ENCODE measurements around the gene UNC13C. TPM values are rescaled to one million over a fixed set of nuclear protein-coding genes. Genes with fewer than 3 reads are reported as not detected.

The UNC13C gene
- total and polyA plus RNA-seq, 2 donors (not counting 3 experiments of a cell fraction or from before 2014, with no cell fraction given) = not detected

- H3K4me2 ChIP-seq (ENCODE audit: insufficient read depth, low read length) = no peak overlapping the region
- no peaks in the 10 kb centered on the region for H3K79me2 ChIP-seq (ENCODE audit: control insufficient read depth, insufficient read depth, low read length)
- H4K20me1 ChIP-seq (replicated peaks; ENCODE audit: control insufficient read depth, extremely low read depth, insufficient read depth, low read length) = no peaks in the 10 kb centered on the region
- TF ChIP-seq POLR2A (IDR thresholded peaks at IDR 0.05; ENCODE audit: low read depth, low read length) = no peak
- TF ChIP-seq EZH2 (IDR thresholded peaks at IDR 0.05; ENCODE audit: borderline replicate concordance, low read depth, low read length, severe bottlenecking) = no peak
- no peak for TF ChIP-seq FOS (IDR thresholded peaks at IDR 0.05; ENCODE audit: borderline replicate concordance, insufficient read depth, low read length)
- no peak for TF ChIP-seq CTCF (IDR thresholded peaks at IDR 0.05; ENCODE audit: extremely low read depth in 1 of 2, insufficient read depth in 1 of 2, low read depth in 1 of 2, low read length in 2 of 2)
- TF ChIP-seq MAX (IDR thresholded peaks at IDR 0.05; ENCODE audit: insufficient read depth, insufficient read length) = no peak
- TF ChIP-seq GATA2 (IDR thresholded peaks at IDR 0.05; ENCODE audit: insufficient read depth, insufficient read length, low read depth, low read length) = no peak
- H3K27ac ChIP-seq (ENCODE audit: insufficient read depth, low read depth, low read length) = no peak overlapping the region
- dilution Hi-C loops (cut with MboI; ENCODE audit: extremely low pct_ligation_motif_present, low sequenced_read_pairs) = no loop called here
- POLR2A ChIA-PET = no interaction called here
- FAIRE-seq = no peak
- DNase-seq (ENCODE audit: low read depth, low spot score) = no peak
- intact Hi-C loops (cut with micrococcal nuclease) = no loop called here
- H3K4me1 ChIP-seq (ENCODE audit: control insufficient read depth, extremely low read depth, insufficient read depth, low read length) = no peaks in the 10 kb centered on the region
- H3K36me3 ChIP-seq (ENCODE audit: control insufficient read depth in 2 of 2, extremely low read depth in 1 of 2, insufficient read depth in 2 of 2, low read length in 2 of 2) = no peaks in the 10 kb centered on the region
- no peaks in the 10 kb centered on the region for H3K9me1 ChIP-seq (replicated peaks; ENCODE audit: control insufficient read depth, extremely low read depth, insufficient read depth, low read length)
- no peak overlapping the region for H3K9ac ChIP-seq (replicated peaks; ENCODE audit: extremely low read depth, insufficient read depth, low read length)
- no peak overlapping the region for H2AFZ ChIP-seq (ENCODE audit: low read depth, low read length)
- CTCF ChIA-PET = no interaction called here
- H3K4me3 ChIP-seq (replicated peaks in 1 of 3; ENCODE audit: insufficient read depth in 1 of 3, low read depth in 1 of 3, low read length in 3 of 3) = no peak overlapping the region
- no peaks in the 10 kb centered on the region for H3K27me3 ChIP-seq (ENCODE audit: control insufficient read depth in 2 of 2, insufficient read depth in 2 of 2, low read length in 2 of 2)
- BruUV-seq (replicated peaks) = no TSS peak
- no peaks in the 10 kb centered on the region for H3K9me3 ChIP-seq (replicated peaks; ENCODE audit: control insufficient read depth, insufficient read depth, low read length)
Observed at GRCh38 chr15:54091651-54092050, 113.4 kb downstream of the UNC13C start.

GRCh38 chr15:54094661-54095060 is 116.4 kb downstream of the UNC13C start:
- CTCF ChIA-PET = no interaction called here
- dilution Hi-C loops (cut with MboI; ENCODE audit: extremely low pct_ligation_motif_present, low sequenced_read_pairs) = no loop called here

More at GRCh38 chr15:54094661-54095060, 116.4 kb downstream of the UNC13C start:
- Histone ChIP-seq H3K79me2 (ENCODE audit: control insufficient read depth, insufficient read depth, low read length) (no peaks in the 10 kb centered on the region), H3K9me1 (replicated peaks; ENCODE audit: control insufficient read depth, extremely low read depth, insufficient read depth, low read length) (no peaks in the 10 kb centered on the region), H3K4me3 (replicated peaks in 1 of 3; ENCODE audit: insufficient read depth in 1 of 3, low read depth in 1 of 3, low read length in 3 of 3) (no peak overlapping the region), H4K20me1 (replicated peaks; ENCODE audit: control insufficient read depth, extremely low read depth, insufficient read depth, low read length) (no peaks in the 10 kb centered on the region), H2AFZ (ENCODE audit: low read depth, low read length) (no peak overlapping the region), H3K4me1 (ENCODE audit: control insufficient read depth, extremely low read depth, insufficient read depth, low read length) (no peaks in the 10 kb centered on the region), H3K27me3 (ENCODE audit: control insufficient read depth in 2 of 2, insufficient read depth in 2 of 2, low read length in 2 of 2) (no peaks in the 10 kb centered on the region), H3K9me3 (replicated peaks; ENCODE audit: control insufficient read depth, insufficient read depth, low read length) (no peaks in the 10 kb centered on the region), H3K36me3 (ENCODE audit: control insufficient read depth in 2 of 2, extremely low read depth in 1 of 2, insufficient read depth in 2 of 2, low read length in 2 of 2) (no peaks in the 10 kb centered on the region), H3K4me2 (ENCODE audit: insufficient read depth, low read length) (no peak overlapping the region), H3K27ac (ENCODE audit: insufficient read depth, low read depth, low read length) (no peak overlapping the region), H3K9ac (replicated peaks; ENCODE audit: extremely low read depth, insufficient read depth, low read length) (no peak overlapping the region)
- no peak for TF ChIP-seq MYC (IDR thresholded peaks at IDR 0.05; ENCODE audit: low read depth, low read length)
- TF ChIP-seq CTCF (IDR thresholded peaks at IDR 0.05; ENCODE audit: extremely low read depth in 1 of 2, insufficient read depth in 1 of 2, low read depth in 1 of 2, low read length in 2 of 2) = no peak
- TF ChIP-seq MAX (IDR thresholded peaks at IDR 0.05; ENCODE audit: insufficient read depth, insufficient read length) = no peak
- TF ChIP-seq POLR2A (IDR thresholded peaks at IDR 0.05; ENCODE audit: low read depth, low read length) = no peak
- TF ChIP-seq FOS (IDR thresholded peaks at IDR 0.05; ENCODE audit: borderline replicate concordance, insufficient read depth, low read length) = no peak
- no peak for TF ChIP-seq JUN (IDR thresholded peaks at IDR 0.05; ENCODE audit: borderline replicate concordance, insufficient read depth, insufficient read length, low read depth)
- TF ChIP-seq EZH2 (IDR thresholded peaks at IDR 0.05; ENCODE audit: borderline replicate concordance, low read depth, low read length, severe bottlenecking) = no peak
- TF ChIP-seq GATA2 (IDR thresholded peaks at IDR 0.05; ENCODE audit: insufficient read depth, insufficient read length, low read depth, low read length) = no peak
- no peak for TF ChIP-seq POLR2AphosphoS5 (IDR thresholded peaks at IDR 0.05; ENCODE audit: insufficient read depth, low read depth, low read length)
- DNase-seq (ENCODE audit: low read depth, low spot score) (no peak), FAIRE-seq (no peak)
- BruUV-seq (replicated peaks) = no TSS peak
- intact Hi-C loops (cut with micrococcal nuclease) = no loop called here
- POLR2A ChIA-PET = no interaction called here

Data from endothelial cell of umbilical vein (primary cell).